ENCODE results near the gene ABI1.

The ABI1 gene

GRCh38 chr10:26854524-26854923 lies 6.2 kb downstream of the ABI1 start:
- no peak for DNase-seq

GRCh38 chr10:26844396-26844975 lies 16.3 kb downstream of the ABI1 start:
- no peak for DNase-seq

DNA sequence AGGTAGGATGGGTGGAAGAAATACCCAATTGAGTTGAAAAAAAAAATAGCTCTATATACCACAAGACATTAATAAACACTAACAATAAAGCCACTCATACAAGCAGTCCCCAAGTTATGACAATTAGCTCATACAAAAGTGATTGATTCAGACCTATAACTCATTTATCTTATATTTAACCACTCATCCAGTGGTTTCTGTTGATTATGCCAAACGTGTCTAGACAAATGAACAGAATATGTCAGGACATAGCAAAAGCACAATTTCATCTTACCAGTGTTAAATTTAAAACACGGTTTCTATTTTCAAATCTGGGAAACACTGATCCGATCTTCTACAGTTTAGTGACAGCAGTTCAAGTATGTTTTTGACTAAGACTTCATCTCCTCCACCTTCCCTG lies 17.0 kb downstream of the ABI1 start:
- no peak for DNase-seq

DNA sequence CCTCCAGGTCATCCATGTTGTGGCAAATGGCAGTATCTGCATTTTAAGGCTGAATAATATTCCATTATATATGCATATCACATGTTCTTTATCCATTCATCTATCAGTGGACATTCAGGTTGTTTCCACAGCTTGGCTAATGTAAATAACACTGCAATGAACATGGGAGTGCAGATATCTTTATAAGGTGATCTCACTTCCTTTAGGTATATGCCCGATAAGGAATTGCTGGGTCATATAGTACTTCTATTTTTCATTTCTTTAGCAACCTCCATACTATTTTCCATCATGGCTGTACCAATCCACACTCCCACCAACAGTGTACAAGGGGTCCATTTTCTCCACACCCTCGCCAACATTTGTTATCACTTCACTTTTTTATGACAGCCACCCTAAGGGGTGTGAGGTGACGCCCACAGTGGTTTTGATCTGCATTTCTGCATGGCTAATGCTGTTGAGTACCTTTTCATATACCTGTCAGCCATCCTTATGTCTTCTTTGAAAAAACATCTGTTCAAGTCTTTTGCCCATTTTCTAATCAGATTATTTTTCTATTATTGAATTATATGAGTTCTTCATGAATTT lies 18.9 kb downstream of the ABI1 start:
- DNase-seq, result no peak

- no peak for DNase-seq
These were observed 19.6 kb downstream of the ABI1 start for GRCh38 chr10:26840938-26841732.

- no peak for DNase-seq
These were observed 20.7 kb downstream of the ABI1 start for GRCh38 chr10:26839966-26840627.

DNA sequence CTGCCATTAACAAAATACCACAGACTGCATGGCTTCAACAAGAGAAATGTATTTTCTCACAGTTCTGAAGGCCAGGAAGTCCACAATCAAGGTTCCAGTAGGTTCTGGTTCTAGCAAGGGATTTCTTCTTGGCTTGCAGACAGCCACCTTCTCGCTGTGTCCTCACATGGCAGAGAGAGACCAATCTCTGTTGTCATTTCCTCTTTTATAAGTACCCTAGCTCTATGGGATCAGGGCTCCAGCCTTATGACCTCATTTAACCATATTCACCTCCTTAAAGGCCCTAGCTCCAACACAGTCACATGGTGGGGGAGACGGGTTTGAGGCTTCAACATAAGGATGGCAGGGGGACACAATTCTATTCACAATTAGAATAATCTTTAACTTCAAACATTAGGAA lies 23.6 kb downstream of the ABI1 start:
- no peak for DNase-seq

DNA sequence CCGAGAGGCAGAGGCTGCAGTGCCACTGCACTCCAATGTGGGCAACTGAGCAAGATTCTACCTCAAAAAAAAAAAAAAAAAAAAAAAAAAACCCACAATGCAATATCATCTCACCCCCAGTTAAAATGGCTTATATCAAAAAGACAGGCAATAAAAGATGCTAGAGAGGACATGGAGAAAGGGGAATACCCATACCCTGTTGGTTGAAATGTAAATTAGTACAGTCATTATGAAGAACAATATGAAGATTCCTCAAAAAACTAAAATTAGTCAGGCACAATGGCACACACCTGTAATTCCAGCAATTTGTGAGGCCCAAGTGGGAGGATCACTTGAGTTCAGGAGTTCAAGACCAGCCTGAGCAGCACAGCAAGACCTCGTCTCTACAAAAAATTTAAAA lies 25.7 kb downstream of the ABI1 start:
- DNase-seq, result no peak

DNA sequence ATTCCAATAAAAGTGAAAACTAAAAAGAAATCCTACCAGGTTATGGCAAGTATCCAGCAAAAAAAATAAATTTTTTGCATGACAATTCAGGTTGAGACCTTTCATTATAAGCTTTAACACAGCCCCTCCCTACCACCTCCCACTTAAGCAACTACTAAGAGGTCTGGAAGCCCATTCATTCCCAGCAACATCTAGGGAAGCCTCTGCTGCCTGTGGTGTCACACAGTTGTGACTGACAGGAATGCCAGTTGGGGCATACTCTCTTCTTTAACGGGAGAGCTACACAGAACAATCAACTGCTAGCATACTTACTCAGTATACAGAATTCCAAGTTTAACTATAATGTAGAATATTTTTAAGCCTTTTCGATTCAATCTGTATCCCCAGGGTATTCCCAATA lies 27.8 kb downstream of the ABI1 start:
- no peak for DNase-seq

DNA sequence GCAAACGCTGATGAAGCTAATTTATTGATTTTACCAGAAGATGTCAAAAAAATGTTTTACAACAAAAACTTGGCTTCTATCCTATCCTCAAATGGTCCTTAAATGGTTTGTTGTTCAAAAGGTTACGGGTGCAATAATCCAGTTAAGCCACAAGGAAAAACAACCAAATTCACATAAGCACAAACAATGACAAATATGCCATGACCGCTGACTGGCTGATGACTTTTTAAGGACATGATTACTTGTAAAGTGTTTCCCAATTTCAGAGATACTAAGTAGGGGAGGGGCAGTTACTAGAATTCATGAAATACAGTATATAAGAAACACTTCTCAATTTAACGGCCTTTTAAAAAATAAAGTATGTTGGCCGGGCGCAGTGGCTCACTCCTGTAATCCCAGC lies 28.8 kb downstream of the ABI1 start:
- no peak for DNase-seq

- DNase-seq, result no peak
These were observed 30.8 kb downstream of the ABI1 start for GRCh38 chr10:26829810-26830515.

GRCh38 chr10:26824015-26824690 lies 36.6 kb downstream of the ABI1 start:
- no peak for DNase-seq

- no peak for DNase-seq
These were observed 38.8 kb downstream of the ABI1 start for GRCh38 chr10:26821699-26822570.

DNA sequence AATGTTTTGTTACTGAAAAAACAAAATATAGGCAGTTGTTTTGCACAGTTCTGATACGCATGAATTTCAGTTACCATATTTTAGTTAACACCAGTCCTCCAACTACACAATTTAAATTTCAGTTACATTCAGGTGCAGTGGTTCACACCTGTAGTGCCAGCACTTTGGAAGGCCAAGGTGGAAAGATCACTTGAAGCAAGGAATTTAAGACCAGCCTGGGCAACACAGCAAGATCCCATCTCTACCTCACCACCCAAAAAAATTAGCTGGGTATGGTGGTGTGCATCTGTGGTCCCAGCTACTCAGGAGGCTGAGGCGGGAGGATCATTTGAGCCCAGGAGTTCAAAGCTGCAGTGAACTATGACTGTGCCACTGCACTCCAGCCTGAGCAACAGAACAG lies 45.3 kb downstream of the ABI1 start:
- no peak for DNase-seq

DNA sequence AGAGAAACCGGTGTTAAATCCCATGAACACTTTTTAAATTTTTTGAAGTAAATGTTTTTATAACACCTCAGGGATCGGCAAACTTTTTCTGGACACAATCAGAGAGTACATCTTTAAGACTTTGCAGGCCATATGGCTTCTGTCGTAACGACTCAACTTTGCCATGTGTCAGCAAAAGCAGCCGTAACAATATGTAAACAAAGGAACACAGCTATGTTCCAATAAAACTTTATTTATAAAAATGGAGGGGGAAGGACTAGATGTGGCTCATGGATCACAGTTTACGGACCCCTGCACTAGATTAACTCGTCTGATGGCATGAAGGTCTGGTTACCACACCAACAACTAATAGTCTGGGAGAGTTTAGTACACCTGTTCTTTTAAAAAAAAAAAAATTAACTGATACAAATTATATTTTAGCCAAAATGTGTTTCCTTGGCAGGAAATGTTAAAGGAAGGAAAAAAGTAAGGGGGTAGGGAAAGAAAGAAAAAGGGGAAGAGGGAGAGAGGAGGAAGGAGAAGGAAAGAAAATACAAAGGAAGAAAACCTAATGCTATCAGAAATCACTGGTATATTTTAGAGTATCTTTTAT lies 50.2 kb downstream of the ABI1 start:
- DNase-seq, result no peak

GRCh38 chr10:26809973-26810372 lies 50.8 kb downstream of the ABI1 start:
- no peak for DNase-seq

- DNase-seq, result no peak
These were observed 53.2 kb downstream of the ABI1 start for GRCh38 chr10:26807532-26807931.

GRCh38 chr10:26806557-26806956 lies 54.2 kb downstream of the ABI1 start:
- no peak for DNase-seq

DNA sequence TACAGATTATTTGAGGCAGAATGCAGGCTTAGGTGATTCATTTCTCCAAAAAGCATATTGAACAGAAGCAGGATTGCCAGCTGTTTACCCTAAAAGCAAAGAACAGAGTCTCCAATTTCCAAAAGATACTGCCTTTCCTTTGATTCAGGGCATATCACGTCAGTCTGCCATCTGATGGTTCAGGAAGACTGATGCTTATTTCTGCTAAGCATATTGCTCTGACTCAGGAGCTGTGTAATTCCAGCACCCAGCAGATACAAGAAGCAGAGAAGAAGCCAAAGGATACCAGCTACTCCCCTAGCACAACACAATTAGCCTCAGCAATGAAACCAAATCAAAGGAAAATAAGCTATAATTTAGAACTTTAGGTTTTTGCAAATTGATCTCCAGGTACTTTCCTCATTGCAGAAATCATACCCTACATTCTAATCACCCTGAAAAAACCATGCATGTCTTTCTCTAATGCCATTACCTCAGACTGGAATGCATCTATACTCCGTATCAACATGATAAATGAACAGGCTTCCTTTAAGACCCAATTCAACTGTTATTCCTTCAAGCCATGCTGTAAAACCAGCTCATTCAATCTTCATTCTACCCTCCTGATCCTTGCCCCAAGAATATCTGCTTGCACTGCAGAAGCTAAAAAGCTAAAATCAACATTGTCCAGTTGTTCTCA lies 55.1 kb downstream of the ABI1 start:
- no peak for DNase-seq
